ENCODE data around the gene BPIFB3. TPM values are rescaled to one million over a fixed set of nuclear protein-coding genes. Genes with fewer than 3 reads are reported as not detected.

Gene BPIFB3
- total RNA-seq, 1 donor from 2014 or later: not detected

DNA sequence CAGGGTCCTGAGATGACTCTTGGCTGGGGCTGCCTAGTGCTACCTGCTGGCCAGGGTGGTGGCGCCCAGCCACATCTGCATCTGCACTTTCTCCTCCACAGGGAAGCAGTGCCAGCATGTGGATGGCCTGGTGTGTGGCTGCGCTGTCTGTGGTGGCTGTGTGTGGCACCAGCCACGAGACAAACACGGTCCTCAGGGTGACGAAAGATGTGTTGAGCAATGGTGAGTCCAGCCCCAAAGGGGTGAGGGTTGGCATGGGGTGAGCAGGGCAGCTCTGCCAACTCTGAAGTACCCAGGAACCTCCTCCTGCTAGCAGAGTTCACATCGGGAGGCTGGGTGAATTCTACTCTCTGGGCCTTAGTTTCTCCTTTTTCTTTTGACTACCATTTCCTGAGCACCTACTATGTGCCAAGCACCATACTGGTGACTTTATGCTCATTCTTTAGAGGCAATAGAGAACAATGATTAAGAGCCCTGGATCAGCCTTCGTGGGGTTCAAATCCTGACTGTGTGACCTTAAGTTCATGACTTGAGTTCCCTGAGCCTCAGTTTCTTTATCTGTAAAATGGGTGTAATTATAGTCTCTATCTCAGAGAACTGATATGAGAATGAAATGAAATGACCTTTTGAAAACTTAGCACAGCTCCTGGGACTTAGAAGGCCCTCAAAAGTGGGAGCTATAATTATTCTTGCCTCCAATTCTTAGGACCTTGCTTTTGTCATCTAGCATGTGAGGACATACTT is 27.9 kb downstream of the BPIFB3 start:
- DNase-seq (ENCODE audit: low spot score in 2 of 2): no peak
- H3K4me1 ChIP-seq: no peaks in the 10 kb centered on the region
- no peak overlapping the region for H3K27ac ChIP-seq
- intact Hi-C loops (cut with DNase I): no loop called here
- H3K9me3 ChIP-seq: no peaks in the 10 kb centered on the region
- H3K36me3 ChIP-seq: no peaks in the 10 kb centered on the region
- H3K4me3 ChIP-seq: no peak overlapping the region
- no peaks in the 10 kb centered on the region for H3K27me3 ChIP-seq
- TF ChIP-seq, protein P1, sequence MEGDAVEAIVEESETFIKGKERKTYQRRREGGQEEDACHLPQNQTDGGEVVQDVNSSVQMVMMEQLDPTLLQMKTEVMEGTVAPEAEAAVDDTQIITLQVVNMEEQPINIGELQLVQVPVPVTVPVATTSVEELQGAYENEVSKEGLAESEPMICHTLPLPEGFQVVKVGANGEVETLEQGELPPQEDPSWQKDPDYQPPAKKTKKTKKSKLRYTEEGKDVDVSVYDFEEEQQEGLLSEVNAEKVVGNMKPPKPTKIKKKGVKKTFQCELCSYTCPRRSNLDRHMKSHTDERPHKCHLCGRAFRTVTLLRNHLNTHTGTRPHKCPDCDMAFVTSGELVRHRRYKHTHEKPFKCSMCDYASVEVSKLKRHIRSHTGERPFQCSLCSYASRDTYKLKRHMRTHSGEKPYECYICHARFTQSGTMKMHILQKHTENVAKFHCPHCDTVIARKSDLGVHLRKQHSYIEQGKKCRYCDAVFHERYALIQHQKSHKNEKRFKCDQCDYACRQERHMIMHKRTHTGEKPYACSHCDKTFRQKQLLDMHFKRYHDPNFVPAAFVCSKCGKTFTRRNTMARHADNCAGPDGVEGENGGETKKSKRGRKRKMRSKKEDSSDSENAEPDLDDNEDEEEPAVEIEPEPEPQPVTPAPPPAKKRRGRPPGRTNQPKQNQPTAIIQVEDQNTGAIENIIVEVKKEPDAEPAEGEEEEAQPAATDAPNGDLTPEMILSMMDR (IDR thresholded peaks at IDR 0.05): no peak

DNA sequence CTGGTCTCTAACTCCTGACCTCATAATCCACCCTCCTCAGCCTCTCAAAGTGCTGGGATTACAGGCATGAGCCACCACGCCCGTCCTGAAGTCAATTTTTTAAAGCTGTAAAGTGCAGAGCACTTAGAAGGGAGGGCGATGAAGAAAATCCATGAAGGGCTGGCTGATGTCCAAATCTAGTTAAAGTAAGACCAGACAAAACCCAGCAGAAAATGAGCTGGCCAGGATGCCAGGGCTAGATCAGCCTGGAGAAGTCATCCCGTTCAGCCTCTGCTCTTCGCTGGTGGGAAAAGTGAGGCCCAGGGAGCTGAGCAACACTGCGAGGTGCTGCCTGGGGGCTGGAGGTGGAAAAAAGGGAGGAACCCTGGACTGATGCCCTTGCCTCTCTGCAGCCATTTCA is 28.8 kb downstream of the BPIFB3 start:
- no peaks in the 10 kb centered on the region for H3K9me3 ChIP-seq
- TF ChIP-seq, protein P1 (IDR thresholded peaks at IDR 0.05): no peak
- no peaks in the 10 kb centered on the region for H3K27me3 ChIP-seq
- H3K4me3 ChIP-seq: no peak overlapping the region
- H3K4me1 ChIP-seq: no peaks in the 10 kb centered on the region
- no peak overlapping the region for H3K27ac ChIP-seq
- H3K36me3 ChIP-seq: no peaks in the 10 kb centered on the region
- intact Hi-C loops (cut with DNase I): no loop called here
- DNase-seq (ENCODE audit: low spot score in 2 of 2): no peak

DNA sequence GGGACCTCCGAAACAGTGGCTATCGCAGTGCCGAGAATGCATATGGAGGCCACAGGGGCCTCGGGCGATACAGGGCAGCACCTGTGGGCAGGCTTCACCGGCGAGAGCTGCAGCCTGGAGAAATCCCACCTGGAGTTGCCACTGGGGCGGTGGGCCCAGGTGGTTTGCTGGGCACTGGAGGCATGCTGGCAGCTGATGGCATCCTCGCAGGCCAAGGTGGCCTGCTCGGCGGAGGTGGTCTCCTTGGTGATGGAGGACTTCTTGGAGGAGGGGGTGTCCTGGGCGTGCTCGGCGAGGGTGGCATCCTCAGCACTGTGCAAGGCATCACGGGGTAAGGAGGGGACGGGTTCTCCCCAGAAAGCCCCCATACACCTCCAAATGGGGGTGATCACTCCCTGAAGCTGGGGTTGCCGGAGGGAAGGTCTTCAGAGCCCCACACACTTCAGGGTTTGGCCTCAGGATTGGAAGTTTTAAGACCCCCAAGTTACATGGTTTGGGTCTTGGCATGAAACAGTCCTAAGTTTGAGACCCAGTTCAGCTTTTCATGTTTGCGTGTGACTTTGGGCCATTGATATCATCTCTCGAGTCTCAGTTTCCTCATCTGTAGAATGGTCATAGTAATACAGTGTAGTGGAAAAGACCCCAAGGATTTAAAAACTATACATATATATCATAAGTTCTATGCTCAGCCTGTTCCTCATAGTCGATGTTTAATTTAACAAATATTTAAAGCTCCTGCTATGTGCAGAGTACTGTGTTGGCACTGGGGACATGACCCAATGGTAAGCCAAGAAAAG is 30.0 kb downstream of the BPIFB3 start:
- no peaks in the 10 kb centered on the region for H3K27me3 ChIP-seq
- no peaks in the 10 kb centered on the region for H3K9me3 ChIP-seq
- intact Hi-C loops (cut with DNase I): no loop called here
- H3K36me3 ChIP-seq: no peaks in the 10 kb centered on the region
- TF ChIP-seq, protein P1 (IDR thresholded peaks at IDR 0.05): no peak
- no peaks in the 10 kb centered on the region for H3K4me1 ChIP-seq
- no peak overlapping the region for H3K27ac ChIP-seq
- DNase-seq (ENCODE audit: low spot score in 2 of 2): no peak
- no peak overlapping the region for H3K4me3 ChIP-seq

DNA sequence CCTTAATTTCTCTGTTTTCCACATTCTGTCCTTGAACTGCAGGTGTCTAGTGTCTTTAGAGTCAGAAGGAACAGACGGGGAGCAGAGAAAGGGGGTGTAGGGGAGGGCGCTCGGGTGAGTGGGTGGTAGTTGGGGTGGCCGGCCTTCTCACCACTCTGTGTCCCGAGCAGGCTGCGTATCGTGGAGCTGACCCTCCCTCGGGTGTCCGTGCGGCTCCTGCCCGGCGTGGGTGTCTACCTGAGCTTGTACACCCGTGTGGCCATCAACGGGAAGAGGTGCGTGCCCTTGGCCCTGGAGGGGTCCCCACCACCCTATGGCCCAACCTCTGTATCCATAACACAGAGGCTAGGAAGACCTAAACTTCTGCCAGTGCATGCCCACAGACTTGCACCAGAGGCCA is 31.0 kb downstream of the BPIFB3 start:
- intact Hi-C loops (cut with DNase I): no loop called here

DNA sequence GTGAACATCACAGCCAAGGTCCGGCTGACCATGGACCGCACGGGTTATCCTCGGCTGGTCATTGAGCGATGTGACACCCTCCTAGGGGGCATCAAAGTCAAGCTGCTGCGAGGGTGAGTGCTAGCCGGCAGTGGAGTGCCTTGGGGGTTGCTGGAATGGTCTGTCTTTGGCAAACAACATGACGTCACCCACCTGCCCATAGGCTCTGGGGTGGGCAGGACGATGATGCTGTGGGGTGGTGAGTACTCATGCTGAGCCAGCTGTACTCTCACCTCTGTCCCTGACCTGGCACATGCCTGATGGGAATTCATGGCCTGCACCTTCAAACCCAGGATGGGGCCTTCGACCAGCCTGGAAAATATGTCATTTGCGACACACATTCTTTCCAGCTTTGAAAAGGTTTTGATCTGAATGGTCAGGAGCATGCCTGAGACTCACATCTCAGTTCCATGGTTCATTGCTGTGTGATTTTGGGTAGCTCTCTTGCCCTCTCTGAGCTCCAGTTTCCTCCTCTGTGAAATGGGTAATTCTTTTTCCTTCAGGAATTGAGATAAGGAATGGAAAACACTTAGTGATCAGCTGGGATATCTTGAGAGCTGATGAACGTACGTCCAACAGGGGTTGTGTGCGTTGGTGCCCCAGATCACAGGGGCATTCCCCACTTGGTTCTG is 32.5 kb downstream of the BPIFB3 start:
- no peaks in the 10 kb centered on the region for H3K27me3 ChIP-seq
- no peaks in the 10 kb centered on the region for H3K36me3 ChIP-seq
- H3K9me3 ChIP-seq: no peaks in the 10 kb centered on the region
- no peak for DNase-seq (ENCODE audit: low spot score in 2 of 2)
- H3K27ac ChIP-seq: no peak overlapping the region
- TF ChIP-seq, protein P1 (IDR thresholded peaks at IDR 0.05): no peak
- intact Hi-C loops (cut with DNase I): no loop called here
- H3K4me1 ChIP-seq: no peaks in the 10 kb centered on the region
- H3K4me3 ChIP-seq: no peak overlapping the region

More for the DNA sequence above, 31.0 kb downstream of the BPIFB3 start:
- Histone ChIP-seq H3K36me3 (no peaks in the 10 kb centered on the region), H3K4me3 (no peak overlapping the region), H3K27me3 (no peaks in the 10 kb centered on the region), H3K9me3 (no peaks in the 10 kb centered on the region), H3K27ac (no peak overlapping the region), H3K4me1 (no peaks in the 10 kb centered on the region)
- TF ChIP-seq, protein P1 (IDR thresholded peaks at IDR 0.05): no peak
- DNase-seq (ENCODE audit: low spot score in 2 of 2): no peak
